ENCODE data around the gene SEMA3A.

DNA sequence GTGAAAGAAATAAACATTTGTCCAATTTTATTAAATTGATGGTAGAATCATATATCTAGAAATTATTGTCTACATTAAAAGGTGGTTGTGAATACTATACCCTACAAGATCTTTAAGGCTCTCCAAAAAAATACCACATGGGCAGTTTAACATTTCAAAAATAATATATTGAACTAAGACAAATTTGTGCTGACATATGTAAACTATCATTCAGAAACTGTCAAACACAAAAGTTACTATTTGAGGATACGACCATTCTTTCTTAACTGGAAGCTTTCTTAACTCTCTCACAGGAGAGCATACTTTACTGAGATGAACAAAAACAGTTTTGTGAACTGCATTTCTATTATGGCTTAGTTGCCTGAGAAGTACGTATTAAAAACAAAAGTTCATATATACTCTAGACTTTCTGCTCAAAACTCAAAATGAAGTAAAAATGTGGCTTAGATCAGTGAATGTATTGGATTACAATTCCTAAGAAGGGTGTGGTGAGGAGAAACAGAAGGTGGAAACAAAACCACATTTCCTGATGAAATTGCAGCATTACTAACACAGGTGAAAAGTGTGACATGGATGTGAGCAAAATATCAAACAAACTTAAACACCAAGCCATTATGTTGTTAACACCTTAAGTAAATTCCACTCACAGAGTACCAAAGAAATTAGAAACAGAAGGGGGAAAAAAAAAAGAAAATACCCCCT lies 138.5 kb downstream of the SEMA3A start:
- no peak for TF ChIP-seq POLR2A (IDR thresholded peaks at IDR 0.05)
- TF ChIP-seq, protein P1, sequence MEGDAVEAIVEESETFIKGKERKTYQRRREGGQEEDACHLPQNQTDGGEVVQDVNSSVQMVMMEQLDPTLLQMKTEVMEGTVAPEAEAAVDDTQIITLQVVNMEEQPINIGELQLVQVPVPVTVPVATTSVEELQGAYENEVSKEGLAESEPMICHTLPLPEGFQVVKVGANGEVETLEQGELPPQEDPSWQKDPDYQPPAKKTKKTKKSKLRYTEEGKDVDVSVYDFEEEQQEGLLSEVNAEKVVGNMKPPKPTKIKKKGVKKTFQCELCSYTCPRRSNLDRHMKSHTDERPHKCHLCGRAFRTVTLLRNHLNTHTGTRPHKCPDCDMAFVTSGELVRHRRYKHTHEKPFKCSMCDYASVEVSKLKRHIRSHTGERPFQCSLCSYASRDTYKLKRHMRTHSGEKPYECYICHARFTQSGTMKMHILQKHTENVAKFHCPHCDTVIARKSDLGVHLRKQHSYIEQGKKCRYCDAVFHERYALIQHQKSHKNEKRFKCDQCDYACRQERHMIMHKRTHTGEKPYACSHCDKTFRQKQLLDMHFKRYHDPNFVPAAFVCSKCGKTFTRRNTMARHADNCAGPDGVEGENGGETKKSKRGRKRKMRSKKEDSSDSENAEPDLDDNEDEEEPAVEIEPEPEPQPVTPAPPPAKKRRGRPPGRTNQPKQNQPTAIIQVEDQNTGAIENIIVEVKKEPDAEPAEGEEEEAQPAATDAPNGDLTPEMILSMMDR (IDR thresholded peaks at IDR 0.05): no peak
